K562 treated with DMSO at 1 percent for 24 hours (cell line): ENCODE results near the gene IFI27L1. TPM values are rescaled to one million over a fixed set of nuclear protein-coding genes. Genes with fewer than 3 reads are reported as not detected.

Experiments
- total RNA-seq: library from RNA; unstranded; fragments of 300-600 nt; gene quantifications from 2 replicates; pipeline ENCODE4 v1.2.3, GENCODE V29; 2022; ENCODE audit warnings: low read depth; ENCODE audit not compliant: insufficient read depth

The IFI27L1 gene, protein sequence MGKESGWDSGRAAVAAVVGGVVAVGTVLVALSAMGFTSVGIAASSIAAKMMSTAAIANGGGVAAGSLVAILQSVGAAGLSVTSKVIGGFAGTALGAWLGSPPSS
- 50.7 and 53.5 TPM in 2 replicates for total RNA-seq

DNA sequence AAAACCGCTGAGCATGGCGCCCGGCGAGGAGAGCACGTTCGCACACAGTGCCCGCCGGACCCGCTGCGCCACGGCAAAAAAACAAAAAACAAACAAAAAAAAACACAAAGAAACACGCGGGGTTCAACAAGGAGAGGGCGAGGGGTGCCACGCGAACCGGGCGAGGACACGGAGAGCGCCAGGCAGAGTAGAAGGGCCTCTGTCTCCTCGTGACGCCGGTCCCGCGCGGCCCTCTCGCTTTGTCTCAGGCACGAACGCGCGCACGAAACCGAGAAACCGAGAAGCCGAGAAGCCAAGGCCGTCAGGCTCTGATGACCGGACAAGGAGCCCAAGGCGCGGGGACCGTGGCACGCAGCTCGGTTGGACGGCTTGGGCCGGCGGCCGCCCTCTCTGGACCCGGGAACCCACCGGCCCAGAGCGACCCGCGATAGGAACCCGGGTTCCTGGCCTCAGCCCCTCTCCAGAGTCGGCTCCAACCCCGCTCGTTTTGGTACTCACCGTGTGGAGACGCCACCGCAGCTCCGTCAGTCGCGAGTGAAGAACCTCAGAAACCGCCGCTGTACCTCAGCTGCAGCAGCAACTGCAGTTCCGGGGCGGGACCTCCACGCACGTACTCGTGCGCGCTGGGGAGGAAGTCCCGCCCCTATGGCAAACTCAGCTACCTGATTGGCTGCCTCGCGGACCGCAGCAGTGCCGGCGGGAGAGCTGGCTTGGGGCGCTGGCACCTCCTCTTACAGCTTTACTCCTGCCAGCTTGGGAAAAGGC is at the start of gene IFI27L1, which contains the start of gene DDX24:
TSS of gene IFI27L1 (plus strand) at position 690 of the 765 bp plus-strand sequence. CDS start 15,628 bp downstream, outside the sequence.
TSS of gene DDX24 (minus strand) at position 582 of the 765 bp plus-strand sequence. CDS start 1,460 bp downstream, outside the sequence.

DNA sequence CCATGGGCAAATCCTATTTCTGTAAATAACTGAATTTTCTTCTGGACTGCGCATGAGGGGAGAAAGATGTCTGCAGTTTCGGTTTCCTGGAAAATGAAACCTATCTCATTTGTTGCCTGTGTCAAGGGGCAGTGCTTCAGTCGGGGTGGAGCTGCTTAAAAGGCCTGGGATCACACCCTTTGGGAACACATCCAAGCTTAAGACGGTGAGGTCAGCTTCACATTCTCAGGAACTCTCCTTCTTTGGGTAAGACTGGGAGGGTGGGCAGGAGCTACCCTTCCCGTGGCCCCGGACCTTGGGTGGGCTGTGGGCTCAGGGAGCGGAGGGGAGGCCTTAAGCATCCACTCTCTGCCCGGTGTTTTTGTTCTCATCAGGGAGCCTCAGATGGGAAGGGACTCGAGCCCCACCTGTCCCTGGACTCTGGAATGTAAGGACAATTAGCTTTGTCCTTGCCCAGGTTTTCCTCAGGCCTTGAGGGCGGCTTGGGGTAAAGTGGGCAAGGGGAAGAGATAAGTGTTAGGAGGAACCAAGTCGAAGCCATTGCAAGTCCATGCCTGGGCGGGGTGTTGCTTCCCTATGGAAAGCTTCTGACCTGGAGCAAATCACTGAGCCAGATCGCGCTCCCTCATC is 29.6 kb downstream of the IFI27L1 start, which contains the start of gene IFI27:
TSS of gene IFI27 (plus strand) at position 185 of the 630 bp plus-strand sequence.

DNA sequence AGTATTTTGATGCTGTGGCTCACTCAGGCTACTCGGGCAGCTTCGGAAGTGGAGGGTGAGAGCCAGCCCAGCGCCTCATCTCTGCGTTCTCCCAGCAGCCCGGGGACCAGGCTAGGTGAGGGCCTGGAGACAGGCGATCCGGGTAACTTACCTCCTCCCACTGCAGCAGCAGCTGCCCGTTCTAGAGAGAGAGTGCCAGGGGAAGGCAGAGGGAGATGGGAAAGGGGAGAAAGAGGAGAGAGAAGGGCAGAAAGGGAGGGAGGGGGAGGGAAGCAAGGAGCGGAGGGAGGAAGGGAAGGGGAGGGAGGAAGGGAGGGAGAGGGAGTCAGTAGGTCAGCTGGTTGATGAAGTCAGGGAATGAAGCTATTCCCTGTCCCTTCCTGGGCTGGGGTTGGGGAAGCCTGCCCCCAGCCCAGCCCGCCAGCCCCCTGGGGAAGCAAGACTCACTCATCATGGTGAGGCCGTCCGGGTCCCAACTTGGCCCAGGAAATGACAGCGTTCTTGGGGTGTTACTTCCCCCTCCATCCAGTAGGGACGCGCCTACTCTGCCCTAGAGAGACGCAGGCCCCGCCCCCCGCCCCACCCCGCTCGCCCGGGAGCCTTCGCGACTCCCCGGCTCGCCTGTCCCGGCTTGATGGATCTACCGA is 48.1 kb downstream of the IFI27L1 start, which contains the start of gene IFI27L2:
TSS of gene IFI27L2 (minus strand) at position 494 of the 647 bp plus-strand sequence. CDS start at position 454, 40 bp downstream.

Other genes starting within 250 kb of the IFI27L1 start
- gene FAM181A, start 154.0 kb upstream of the IFI27L1 start, total RNA-seq, result not detected in 2 replicates
- 4.4 and 6.8 TPM in 2 replicates for gene ASB2, start 104.7 kb upstream of the IFI27L1 start, total RNA-seq
- not detected in 2 replicates for gene CCDC197, start 84.0 kb upstream of the IFI27L1 start, total RNA-seq
- 0.24 TPM in 1 of 2 replicates, not detected in the other for gene OTUB2, start 55.0 kb upstream of the IFI27L1 start, total RNA-seq
- 53.0 and 62.7 TPM in 2 replicates for gene DDX24, start 108 bp upstream of the IFI27L1 start, total RNA-seq
- gene IFI27, start 29.4 kb downstream of the IFI27L1 start, total RNA-seq, result 6.7 and 8.4 TPM in 2 replicates
- gene IFI27L2, start 48.3 kb downstream of the IFI27L1 start, total RNA-seq, result 30.0 and 33.3 TPM in 2 replicates
- gene PPP4R4, start 93.0 kb downstream of the IFI27L1 start, total RNA-seq, result not detected in 2 replicates
- gene SERPINA10, start 212.0 kb downstream of the IFI27L1 start, total RNA-seq, result not detected in 2 replicates
- gene SERPINA6, start 242.0 kb downstream of the IFI27L1 start, total RNA-seq, result not detected in 2 replicates